Measurements from ENCODE around the gene LBP.

- no peak for TF ChIP-seq CTCF (IDR thresholded peaks at IDR 0.05)
- no peak for TF ChIP-seq POLR2A (IDR thresholded peaks at IDR 0.05)
These were observed 5.6 kb upstream of the LBP start for GRCh38 chr20:38340693-38341092.
